GM21526 (cell line): ENCODE results near the gene PPARA.

Experiments used
- ATAC-seq: cut with Tn5 transposase; IDR thresholded peaks from one replicate; pipeline ENCODE4 v1.9.1; 2021; ENCODE audit warnings: moderate library complexity; ENCODE audit not compliant: unreplicated experiment, low FRiP score

Gene PPARA

GRCh38 chr22:46287873-46288751 lies 137.8 kb downstream of the PPARA start:
- ATAC-seq: peak; percentile 47

GRCh38 chr22:46288846-46289243 lies 138.5 kb downstream of the PPARA start:
- ATAC-seq: no peak

GRCh38 chr22:46289244-46289891 lies 139.0 kb downstream of the PPARA start:
- no peak for ATAC-seq

GRCh38 chr22:46290121-46290842 lies 140.0 kb downstream of the PPARA start:
- ATAC-seq: no peak

GRCh38 chr22:46290843-46291785 lies 140.8 kb downstream of the PPARA start:
- ATAC-seq: no peak

- ATAC-seq: no peak
These were observed 141.8 kb downstream of the PPARA start for GRCh38 chr22:46292173-46292572.

- no peak for ATAC-seq
These were observed 142.4 kb downstream of the PPARA start for GRCh38 chr22:46292732-46293131.
